HEK293 (cell line): ENCODE data around the gene SAMD11.
A peak's percentile ranks its signal among the peaks of the same experiment; 100 is the strongest.
"Not testable (repeated sequence)": the region's sequence is repeated elsewhere in the genome, so short reads cannot be mapped to it uniquely, and the experiment has no call there.

Source experiments
- CTCF ChIA-PET: fragments of 350-600 bp; formaldehyde crosslinking; extraction: SDS; loops from one replicate; lab custom pipeline; 2021; ENCODE audit warnings: antibody characterized with exemption; lab: Yijun Ruan, JAX
- POLR2A ChIA-PET: fragments of 300-600 bp; formaldehyde crosslinking; extraction: SDS; loops from one replicate; lab custom pipeline; 2020; ENCODE audit warnings: antibody characterized with exemption, inconsistent platforms; lab: Yijun Ruan, JAX
- H3K27ac ChIP-seq: fragments of 200-500 bp; sonication (Bioruptor generic); 2 replicates; pipeline ENCODE4 v1.5.1; 2014; ENCODE audit warnings: low read depth, low read length, control low read depth, inconsistent platforms; ENCODE audit errors: extremely low read depth
- H3K36me3 ChIP-seq, 2 experiments: fragments of 200-500 bp in 1 of 2; sonication (Bioruptor generic) in 1 of 2; 1 replicate in 1 of 2; 2 replicates in 1 of 2; pipeline ENCODE4 v1.5.1; 2014 to 2017; ENCODE audit warnings: inconsistent platforms in 2 of 2, low read length in 2 of 2; ENCODE audit not compliant: control insufficient read depth in 2 of 2, insufficient read depth in 1 of 2
- H3K4me1 ChIP-seq: fragments of 200-500 bp; sonication (Bioruptor generic); 2 replicates; pipeline ENCODE4 v1.5.1; 2014; ENCODE audit warnings: mild to moderate bottlenecking, low read length, inconsistent platforms; ENCODE audit not compliant: control insufficient read depth, insufficient read depth
- H3K4me3 ChIP-seq: 2 replicates; pipeline ENCODE4 v1.5.1; 2011; ENCODE audit warnings: low read depth, mild to moderate bottlenecking, control low read depth, low read length, moderate library complexity
- H3K9me3 ChIP-seq: fragments of 200-500 bp; sonication (Bioruptor generic); 2 replicates; pipeline ENCODE4 v1.5.1; 2014; ENCODE audit warnings: low read depth, low read length, inconsistent platforms; ENCODE audit not compliant: control insufficient read depth, insufficient read depth
- GLIS1 ChIP-seq: fragments of 450-650 bp; formaldehyde crosslinking; IDR thresholded peaks from 2 replicates; pipeline ENCODE4 v1.5.1; 2016; ENCODE audit warnings: missing biosample characterization, missing genetic modification characterization
- HIC1 ChIP-seq: fragments of 450-650 bp; formaldehyde crosslinking; IDR thresholded peaks from 2 replicates; pipeline ENCODE4 v1.5.1; 2016; ENCODE audit warnings: missing biosample characterization, missing genetic modification characterization
- ZBTB10 ChIP-seq: fragments of 450-650 bp; formaldehyde crosslinking; IDR thresholded peaks from 2 replicates; pipeline ENCODE4 v1.5.1; 2016; ENCODE audit warnings: missing biosample characterization, missing genetic modification characterization
- ZEB2 ChIP-seq: fragments of 450-650 bp; formaldehyde crosslinking; IDR thresholded peaks from 2 replicates; pipeline ENCODE4 v1.5.1; 2016; ENCODE audit warnings: missing biosample characterization, missing genetic modification characterization
- ZFHX2 ChIP-seq: fragments of 450-650 bp; formaldehyde crosslinking; conservative IDR thresholded peaks from 2 replicates; pipeline ENCODE4 v1.5.1; 2016; ENCODE audit warnings: missing biosample characterization, missing genetic modification characterization
- ZFP37 ChIP-seq: fragments of 450-650 bp; formaldehyde crosslinking; IDR thresholded peaks from 2 replicates; pipeline ENCODE4 v1.5.1; 2016; ENCODE audit warnings: missing biosample characterization, missing genetic modification characterization
- ZIC2 ChIP-seq: fragments of 450-650 bp; formaldehyde crosslinking; IDR thresholded peaks from 2 replicates; pipeline ENCODE4 v1.5.1; 2016; ENCODE audit warnings: missing biosample characterization, missing genetic modification characterization
- ZNF341 ChIP-seq: fragments of 450-650 bp; formaldehyde crosslinking; IDR thresholded peaks from 2 replicates; pipeline ENCODE4; 2016; ENCODE audit warnings: low read depth, missing biosample characterization, missing genetic modification characterization
- ZNF366 ChIP-seq: fragments of 450-650 bp; formaldehyde crosslinking; conservative IDR thresholded peaks from 2 replicates; pipeline ENCODE4 v1.5.1; 2016; ENCODE audit warnings: missing biosample characterization, missing genetic modification characterization
- TF ChIP-seq, protein P1 (sequence below): fragments of 450-650 bp; formaldehyde crosslinking; IDR thresholded peaks from 2 replicates; pipeline ENCODE4 v1.5.1; 2016; ENCODE audit warnings: missing biosample characterization, missing genetic modification characterization, borderline replicate concordance

SAMD11 gene

GRCh38 chr1:923131-923990 lies at the start of gene SAMD11 (continued):
- TF ChIP-seq, protein P1, sequence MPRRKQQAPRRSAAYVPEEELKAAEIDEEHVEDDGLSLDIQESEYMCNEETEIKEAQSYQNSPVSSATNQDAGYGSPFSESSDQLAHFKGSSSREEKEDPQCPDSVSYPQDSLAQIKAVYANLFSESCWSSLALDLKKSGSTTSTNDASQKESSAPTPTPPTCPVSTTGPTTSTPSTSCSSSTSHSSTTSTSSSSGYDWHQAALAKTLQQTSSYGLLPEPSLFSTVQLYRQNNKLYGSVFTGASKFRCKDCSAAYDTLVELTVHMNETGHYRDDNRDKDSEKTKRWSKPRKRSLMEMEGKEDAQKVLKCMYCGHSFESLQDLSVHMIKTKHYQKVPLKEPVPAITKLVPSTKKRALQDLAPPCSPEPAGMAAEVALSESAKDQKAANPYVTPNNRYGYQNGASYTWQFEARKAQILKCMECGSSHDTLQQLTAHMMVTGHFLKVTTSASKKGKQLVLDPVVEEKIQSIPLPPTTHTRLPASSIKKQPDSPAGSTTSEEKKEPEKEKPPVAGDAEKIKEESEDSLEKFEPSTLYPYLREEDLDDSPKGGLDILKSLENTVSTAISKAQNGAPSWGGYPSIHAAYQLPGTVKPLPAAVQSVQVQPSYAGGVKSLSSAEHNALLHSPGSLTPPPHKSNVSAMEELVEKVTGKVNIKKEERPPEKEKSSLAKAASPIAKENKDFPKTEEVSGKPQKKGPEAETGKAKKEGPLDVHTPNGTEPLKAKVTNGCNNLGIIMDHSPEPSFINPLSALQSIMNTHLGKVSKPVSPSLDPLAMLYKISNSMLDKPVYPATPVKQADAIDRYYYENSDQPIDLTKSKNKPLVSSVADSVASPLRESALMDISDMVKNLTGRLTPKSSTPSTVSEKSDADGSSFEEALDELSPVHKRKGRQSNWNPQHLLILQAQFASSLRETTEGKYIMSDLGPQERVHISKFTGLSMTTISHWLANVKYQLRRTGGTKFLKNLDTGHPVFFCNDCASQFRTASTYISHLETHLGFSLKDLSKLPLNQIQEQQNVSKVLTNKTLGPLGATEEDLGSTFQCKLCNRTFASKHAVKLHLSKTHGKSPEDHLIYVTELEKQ = no peak
- TF ChIP-seq ZFP37 (tag by site-specific recombination) (no peak; the same call in 1 of the 2 replicates), ZEB2 (tag by site-specific recombination) (peak; percentile 52)

DNA sequence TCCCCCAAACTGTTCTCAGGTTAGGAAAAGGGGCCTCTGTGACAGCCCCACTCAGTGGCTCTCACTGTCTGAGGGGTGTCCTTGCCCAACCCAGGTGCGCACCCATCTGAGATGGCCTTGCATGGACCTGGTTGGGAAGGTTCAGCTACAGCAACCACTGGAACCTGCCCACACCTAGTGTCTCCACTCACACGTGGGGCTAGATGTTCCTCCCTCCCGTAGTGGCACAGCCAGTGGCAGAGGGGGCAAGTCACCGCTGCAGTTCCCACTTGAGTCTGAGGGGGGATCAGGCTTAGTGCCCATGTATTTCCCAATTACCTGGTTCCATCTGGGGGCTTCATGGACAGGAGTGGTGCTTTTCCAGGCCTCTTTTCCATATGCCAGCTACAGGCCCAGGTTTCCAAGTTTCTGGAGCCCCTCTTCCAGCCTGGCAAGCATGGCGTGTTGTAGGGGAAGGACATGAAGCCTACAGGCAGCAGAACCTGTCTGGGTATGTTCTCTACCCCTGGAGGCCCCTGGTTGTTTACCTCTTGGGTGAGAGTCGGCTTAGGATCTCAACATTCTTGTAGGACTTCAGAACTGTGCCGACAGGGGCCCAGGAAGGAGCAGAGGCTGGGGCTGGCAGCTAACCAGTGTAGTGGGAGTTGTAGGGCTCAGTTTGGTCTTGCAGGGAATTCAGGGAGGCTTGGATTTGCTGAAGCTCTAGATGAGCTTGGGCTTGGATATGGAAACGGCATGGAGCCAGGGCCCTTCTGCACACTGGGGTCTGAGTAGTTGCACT lies 47.1 kb upstream of the SAMD11 start:
- CTCF ChIA-PET = not testable (repeated sequence)
- TF ChIP-seq HIC1 (tag by site-specific recombination) = 0 out of 2 replicates have a peak, but pooled peaks have one; percentile 30
- peak; percentile 31; the same call in 1 of the 2 replicates for TF ChIP-seq ZBTB10 (tag by site-specific recombination)
- TF ChIP-seq ZNF341 (tag by site-specific recombination) = peak; percentile 53

DNA sequence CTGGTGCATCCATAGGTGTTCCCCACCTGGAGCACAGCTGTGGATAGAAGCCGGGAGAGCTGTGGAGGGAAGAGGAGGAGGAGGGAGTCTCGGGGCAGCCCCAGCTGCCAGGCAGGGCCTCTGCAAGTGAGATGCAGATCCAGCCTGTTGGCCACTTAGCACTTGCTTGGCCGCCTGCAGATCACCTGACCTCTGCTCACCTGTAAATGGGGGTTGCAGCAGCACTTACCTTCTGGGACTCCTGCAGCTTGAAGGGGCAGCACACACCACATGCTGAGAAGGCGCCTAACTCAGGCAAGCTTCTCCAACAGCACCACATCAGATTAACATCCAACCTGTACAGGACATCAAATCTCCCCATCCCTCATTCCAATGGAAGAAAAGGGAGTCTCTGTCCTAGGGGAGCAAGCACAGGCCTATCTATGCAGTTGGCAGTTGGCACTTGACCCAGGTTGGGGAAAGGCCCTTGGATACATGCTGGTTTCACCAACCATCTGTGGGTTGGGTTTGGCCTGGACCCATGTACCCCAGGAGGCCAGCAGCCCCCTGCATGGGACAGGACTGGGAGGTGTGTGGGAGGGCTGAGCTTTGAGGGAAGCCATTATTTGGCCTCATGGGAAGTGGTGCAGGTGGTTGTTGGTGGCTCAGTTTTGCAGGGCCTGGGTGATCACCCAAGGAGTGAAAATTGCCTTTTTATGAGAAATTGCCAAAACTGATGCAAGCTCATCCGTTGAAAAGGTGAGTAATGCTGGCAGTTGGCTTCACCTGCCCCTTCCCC lies 46.3 kb upstream of the SAMD11 start:
- TF ChIP-seq ZIC2 (tag by site-specific recombination) (peak; percentile 31; the same call in 1 of the 2 replicates), GLIS1 (tag by site-specific recombination) (peak; percentile 92), ZFHX2 (tag by site-specific recombination) (peak; percentile 20), ZNF366 (tag by site-specific recombination) (peak; percentile 38; the same call in 1 of the 2 replicates)
- H3K4me1 ChIP-seq, H3K9me3 ChIP-seq, CTCF ChIA-PET, H3K36me3 ChIP-seq, H3K27ac ChIP-seq, H3K4me3 ChIP-seq, POLR2A ChIA-PET: not testable (repeated sequence)

More for the DNA sequence above, 47.1 kb upstream of the SAMD11 start:
- H3K4me1 ChIP-seq, POLR2A ChIA-PET, H3K36me3 ChIP-seq, H3K9me3 ChIP-seq, H3K4me3 ChIP-seq, H3K27ac ChIP-seq: not testable (repeated sequence)

GRCh38 chr1:880511-880910 lies 43.2 kb upstream of the SAMD11 start:
- CTCF ChIA-PET = interaction anchor here (1.1 kb wide), 1 partner anchor 11 kb away, joined by 3 read pairs; no protein-coding TSS in a partner anchor
- POLR2A ChIA-PET, H3K4me1 ChIP-seq, H3K27ac ChIP-seq, H3K9me3 ChIP-seq, H3K4me3 ChIP-seq, H3K36me3 ChIP-seq: not testable (repeated sequence)

DNA sequence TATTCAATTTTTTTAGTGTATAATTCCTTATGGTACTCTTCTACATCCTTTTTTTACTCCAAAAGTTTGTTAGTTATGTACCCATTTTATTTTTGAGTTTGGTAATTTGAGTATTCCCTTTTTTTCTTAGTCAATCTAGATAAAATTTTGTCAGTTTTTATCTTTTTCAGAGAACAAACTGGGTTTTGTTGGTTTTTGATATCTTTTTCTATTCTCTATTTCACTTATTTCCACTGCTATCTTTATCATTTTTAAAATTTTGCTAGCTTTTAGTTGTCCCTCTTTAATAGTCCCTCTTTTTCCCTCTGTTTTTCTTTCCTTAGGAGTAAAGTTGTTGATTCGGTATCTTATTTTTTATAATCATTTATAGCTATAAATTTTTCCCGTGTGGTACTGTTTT lies 42.8 kb upstream of the SAMD11 start:
- H3K36me3 ChIP-seq, POLR2A ChIA-PET: not testable (repeated sequence)
- CTCF ChIA-PET = interaction anchor here (0.6 to 1.1 kb wide), 2 partner anchors 11 to 199 kb away, joined by 3 to 5 read pairs; no protein-coding TSS in a partner anchor

More for the DNA sequence above, 42.8 kb upstream of the SAMD11 start:
- H3K4me3 ChIP-seq, H3K9me3 ChIP-seq, H3K27ac ChIP-seq, H3K4me1 ChIP-seq: not testable (repeated sequence)
